Omental fat pad (tissue), 4 donors: ENCODE data around the gene SH3BP1. TPM values are rescaled to one million over a fixed set of nuclear protein-coding genes. Genes with fewer than 3 reads are reported as not detected.

Experiments used
- ATAC-seq: fragments of 150-250 bp; one replicate; pipeline ENCODE4 v1.9.1; 2016; ENCODE audit warnings: mild to moderate bottlenecking, moderate library complexity; ENCODE audit not compliant: low FRiP score
- DNase-seq: peaks from one replicate; pipeline ENCODE4 v3.0.0-alpha.2; 2019; ENCODE audit warnings: low spot score
- CTCF ChIP-seq, 3 donors: fragments of 450-650 bp; IDR thresholded peaks; one replicate each; pipeline ENCODE4 v1.5.1; 2016 to 2017; ENCODE audit warnings: antibody characterized with exemption in 3 of 3, mild to moderate bottlenecking in 3 of 3, moderate library complexity in 2 of 3
- total RNA-seq, 4 donors: library from RNA; depleted of rRNA; stranded (reverse); fragments of >200 nt; gene quantifications; one replicate each; pipeline ENCODE4 v1.1.0, GENCODE V29; 2016

The SH3BP1 gene
- total RNA-seq, 4 donors from 2014 or later, result 3.6 to 11.5 (median 8.2) TPM

GRCh38 chr22:37617431-37617830 lies 22.0 kb upstream of the SH3BP1 start:
- no peak for TF ChIP-seq CTCF (IDR thresholded peaks at IDR 0.05)
- ATAC-seq, result no peak
- DNase-seq, result no peak

- DNase-seq (no peak), ATAC-seq (no peak)
- TF ChIP-seq CTCF (IDR thresholded peaks at IDR 0.05), result no peak
Measured at GRCh38 chr22:37618072-37618656, 21.3 kb upstream of the SH3BP1 start.

DNA sequence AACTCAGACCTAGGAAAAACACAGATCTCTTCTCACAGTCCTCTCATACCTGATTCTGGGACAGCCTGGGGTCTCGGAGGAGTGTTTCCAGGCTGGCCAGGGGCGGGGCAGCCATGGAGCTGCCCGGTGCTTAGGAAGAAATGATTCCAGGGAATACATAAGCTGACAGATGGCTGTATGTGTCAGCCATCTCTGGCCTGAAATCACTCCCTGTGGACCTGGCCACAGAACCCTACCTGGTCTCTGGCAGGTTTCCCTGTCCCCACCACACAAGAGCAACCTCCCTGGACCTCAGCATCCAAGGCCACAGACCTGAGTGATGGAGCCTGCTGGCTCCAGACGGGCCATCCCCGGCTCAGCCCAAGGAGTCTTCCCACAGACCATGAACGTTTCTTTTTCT lies 20.8 kb upstream of the SH3BP1 start:
- no peak for ATAC-seq
- no peak for DNase-seq
- TF ChIP-seq CTCF (IDR thresholded peaks at IDR 0.05), result no peak

GRCh38 chr22:37619991-37620390 lies 19.5 kb upstream of the SH3BP1 start:
- no peak for TF ChIP-seq CTCF (IDR thresholded peaks at IDR 0.05)
- ATAC-seq, result no peak
- DNase-seq, result no peak

DNA sequence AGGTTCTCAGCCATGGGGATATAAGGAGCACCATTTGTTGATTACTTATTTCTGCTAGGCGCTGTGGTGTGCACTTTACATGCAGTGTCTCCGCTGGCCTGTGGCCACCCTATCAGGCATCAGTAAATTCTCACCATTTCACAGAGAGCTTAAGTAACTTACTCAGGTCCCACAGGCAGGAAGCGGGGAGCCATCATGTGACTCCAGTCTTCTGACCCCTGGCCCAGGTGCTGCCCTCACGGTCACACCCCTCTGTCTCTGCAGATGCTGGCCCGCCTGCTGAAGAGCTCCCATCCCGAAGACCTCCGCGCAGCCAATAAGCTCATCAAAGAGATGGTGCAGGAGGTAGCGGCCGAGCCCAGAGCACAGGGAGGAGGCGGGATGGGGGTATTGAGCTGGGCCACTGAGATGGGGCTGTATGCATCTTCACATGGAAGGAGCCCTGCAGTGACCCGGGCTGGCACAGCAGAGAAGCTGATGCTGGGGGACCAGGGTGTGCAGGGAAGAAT lies 18.1 kb upstream of the SH3BP1 start:
- no peak for ATAC-seq
- no peak for DNase-seq
- TF ChIP-seq CTCF (IDR thresholded peaks at IDR 0.05), result no peak

GRCh38 chr22:37623075-37624016 lies 16.1 kb upstream of the SH3BP1 start:
- DNase-seq, result no peak
- peak; percentile 42 for ATAC-seq
- no peak for TF ChIP-seq CTCF (IDR thresholded peaks at IDR 0.05)
